NCI-H146 (cell line): ENCODE results near the gene PRDX5.

Source experiments
- DNase-seq: peaks from one replicate; lab custom pipeline; 2025; lab: John Stamatoyannopoulos, UW

PRDX5 gene

GRCh38 chr11:64362339-64362738 is 44.4 kb downstream of the PRDX5 start:
- no peak for DNase-seq

GRCh38 chr11:64364435-64364834 is 46.5 kb downstream of the PRDX5 start:
- DNase-seq: no peak

DNA sequence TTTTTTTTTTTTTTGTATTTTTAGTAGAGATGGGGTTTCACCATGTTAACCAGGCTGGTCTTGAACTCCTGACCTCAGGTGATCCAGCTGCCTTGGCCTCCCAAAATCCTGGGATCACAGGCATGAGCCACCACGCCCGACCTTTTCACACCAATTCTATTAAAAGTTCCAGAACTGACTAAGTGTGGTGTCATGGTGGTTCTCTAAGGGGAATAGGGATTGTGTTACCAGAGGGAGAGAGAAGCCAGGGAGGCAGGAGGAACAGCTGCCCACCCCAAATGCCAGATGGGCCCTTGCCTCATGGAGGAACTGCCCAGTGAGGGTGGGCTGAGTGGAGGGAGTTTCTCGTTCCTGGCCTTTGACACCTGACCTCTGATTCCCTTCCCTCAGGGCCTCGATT is 47.0 kb downstream of the PRDX5 start:
- no peak for DNase-seq

- no peak for DNase-seq
Measured at GRCh38 chr11:64366751-64367150, 48.8 kb downstream of the PRDX5 start.

GRCh38 chr11:64367931-64368672 is 50.2 kb downstream of the PRDX5 start:
- no peak for DNase-seq

DNA sequence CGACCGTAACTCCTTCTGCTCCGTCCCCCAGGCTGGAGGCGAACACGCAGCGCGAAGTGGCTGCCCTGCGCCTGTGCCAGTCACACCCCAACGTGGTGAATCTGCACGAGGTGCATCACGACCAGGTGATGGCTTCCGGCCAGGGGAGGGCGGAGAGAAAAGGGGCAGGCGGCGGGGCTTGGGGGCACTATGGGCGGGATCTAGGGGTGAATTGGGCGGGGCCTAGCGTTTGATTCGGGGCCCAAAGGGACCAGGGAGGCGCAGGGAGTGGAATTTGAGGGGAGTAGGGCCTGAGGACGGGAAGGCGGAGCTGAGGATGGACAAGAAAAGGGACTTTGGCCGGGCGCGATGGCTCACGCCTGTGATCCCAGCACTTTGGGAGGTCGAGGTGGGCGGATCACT is 50.8 kb downstream of the PRDX5 start:
- DNase-seq: no peak

DNA sequence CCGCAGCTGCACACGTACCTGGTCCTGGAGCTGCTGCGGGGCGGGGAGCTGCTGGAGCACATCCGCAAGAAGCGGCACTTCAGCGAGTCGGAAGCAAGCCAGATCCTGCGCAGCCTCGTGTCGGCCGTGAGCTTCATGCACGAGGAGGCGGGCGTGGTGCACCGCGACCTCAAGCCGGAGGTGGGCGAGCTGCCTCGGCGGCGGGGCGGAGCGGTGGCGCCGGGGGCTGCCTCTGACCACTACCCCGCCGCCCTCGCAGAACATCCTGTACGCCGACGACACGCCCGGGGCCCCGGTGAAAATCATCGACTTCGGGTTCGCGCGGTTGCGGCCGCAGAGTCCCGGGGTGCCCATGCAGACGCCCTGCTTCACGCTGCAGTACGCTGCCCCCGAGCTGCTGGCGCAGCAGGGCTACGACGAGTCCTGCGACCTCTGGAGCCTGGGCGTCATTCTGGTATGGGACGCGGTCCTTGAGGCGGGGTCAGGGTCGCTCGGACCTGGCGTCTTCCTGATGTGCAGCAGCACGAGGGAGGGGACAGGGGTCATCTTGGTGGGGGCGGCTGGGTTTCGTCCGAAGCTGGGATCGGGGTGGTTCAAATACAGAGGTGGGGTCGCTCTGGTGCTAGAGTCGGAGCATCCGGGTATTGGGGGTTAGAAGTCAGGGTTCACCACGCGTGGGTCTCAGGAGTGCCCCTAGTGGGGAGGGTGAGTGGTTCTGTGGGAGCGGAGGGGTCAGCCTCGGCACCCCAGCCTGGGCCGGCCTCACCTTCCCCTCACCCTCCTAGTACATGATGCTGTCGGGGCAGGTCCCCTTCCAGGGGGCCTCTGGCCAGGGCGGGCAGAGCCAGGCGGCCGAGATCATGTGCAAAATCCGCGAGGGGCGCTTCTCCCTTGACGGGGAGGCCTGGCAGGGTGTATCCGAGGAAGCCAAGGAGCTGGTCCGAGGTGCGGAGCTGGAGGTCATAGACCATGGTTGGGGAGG is 51.8 kb downstream of the PRDX5 start:
- no peak for DNase-seq

GRCh38 chr11:64371201-64371600 is 53.3 kb downstream of the PRDX5 start:
- DNase-seq: no peak
